A673 (cell line): ENCODE results near the gene PEX14.

ENCODE experiments used
- CTCF ChIP-seq: fragments of 300-800, 200-600 bp; sonication (generic); conservative IDR thresholded peaks from 2 replicates; pipeline ENCODE4 v1.5.1; 2017; ENCODE audit warnings: low read depth, mild to moderate bottlenecking, antibody characterized with exemption, low read length, moderate library complexity, mixed read lengths
- EZH2 ChIP-seq: fragments of 200-600 bp; sonication (generic); IDR thresholded peaks from 2 replicates; pipeline ENCODE4 v1.6.1; 2017; ENCODE audit warnings: borderline replicate concordance, low read depth, mild to moderate bottlenecking, mixed read lengths, antibody characterized with exemption, low read length; ENCODE audit not compliant: poor library complexity, severe bottlenecking

- TF ChIP-seq CTCF (no peak), EZH2 (no peak)
Measured at GRCh38 chr1:10474613-10475507, at the start of gene PEX14.
